Hypothalamus (tissue), 51 donors: ENCODE results near the gene LIPJ.

Experiments
- DNase-seq, 51 donors: peaks; one replicate each; lab custom pipeline; 2025; lab: John Stamatoyannopoulos, UW

LIPJ gene, protein sequence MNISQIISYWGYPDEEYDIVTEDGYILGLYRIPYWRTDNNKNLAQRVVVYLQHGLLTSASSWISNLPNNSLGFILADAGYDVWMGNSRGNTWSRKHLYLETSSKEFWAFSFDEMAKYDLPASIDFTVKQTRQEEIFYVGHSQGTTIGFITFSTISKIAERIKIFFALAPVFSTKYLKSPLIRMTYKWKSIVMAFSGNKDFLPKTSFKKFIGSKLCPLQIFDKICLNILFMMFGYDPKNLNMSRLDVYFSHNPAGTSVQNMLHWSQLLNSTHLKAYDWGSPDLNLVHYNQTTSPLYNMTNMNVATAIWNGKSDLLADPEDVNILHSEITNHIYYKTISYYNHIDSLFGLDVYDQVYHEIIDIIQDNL

DNA sequence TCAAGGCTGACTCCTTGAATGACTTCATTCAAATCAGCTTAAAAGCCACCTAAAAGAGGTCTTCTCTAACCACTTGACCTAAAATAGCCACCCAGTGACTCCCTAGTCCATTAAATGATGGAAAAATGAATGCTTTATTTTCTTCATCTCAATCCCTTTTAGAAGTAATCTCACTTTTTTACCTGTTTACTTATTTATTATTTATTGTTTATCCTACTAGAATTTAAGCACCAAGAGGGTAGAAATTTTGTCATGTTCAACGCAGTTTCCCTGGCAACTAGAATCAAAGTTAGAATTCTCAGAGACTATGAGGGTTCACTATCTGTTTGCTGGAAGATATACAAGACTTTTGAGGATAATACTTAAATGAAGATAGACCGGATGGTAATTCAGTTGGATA is at the start of gene LIPJ:
Gene LIPJ, plus strand, starts transcription at position 301 of the 400 bp plus-strand sequence. CDS start 3,926 bp downstream, outside the sequence.
- no peak for DNase-seq

GRCh38 chr10:88537322-88537721 is 49.2 kb upstream of the LIPJ start:
- no peak for DNase-seq

- no peak for DNase-seq
These were observed 48.5 kb upstream of the LIPJ start for GRCh38 chr10:88538048-88538447.

DNA sequence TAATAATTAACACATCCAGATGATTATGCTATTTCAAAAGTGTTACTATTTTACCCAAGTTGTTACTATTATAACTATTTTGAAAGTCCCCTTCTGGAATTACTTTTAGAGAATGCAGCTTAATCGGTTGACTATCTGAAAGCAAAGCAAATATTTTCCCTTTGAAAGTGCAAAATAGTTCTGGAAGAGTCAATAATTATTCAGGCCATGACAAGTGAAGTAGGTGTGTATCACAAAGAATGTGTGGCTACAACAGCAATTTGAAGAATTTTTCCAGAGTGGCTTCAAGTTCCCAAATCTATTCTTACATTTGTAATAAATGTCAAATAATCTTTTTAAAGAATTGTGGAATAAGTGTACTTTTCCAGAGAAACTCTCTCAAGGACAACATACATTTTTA is 46.2 kb upstream of the LIPJ start:
- DNase-seq: no peak

DNA sequence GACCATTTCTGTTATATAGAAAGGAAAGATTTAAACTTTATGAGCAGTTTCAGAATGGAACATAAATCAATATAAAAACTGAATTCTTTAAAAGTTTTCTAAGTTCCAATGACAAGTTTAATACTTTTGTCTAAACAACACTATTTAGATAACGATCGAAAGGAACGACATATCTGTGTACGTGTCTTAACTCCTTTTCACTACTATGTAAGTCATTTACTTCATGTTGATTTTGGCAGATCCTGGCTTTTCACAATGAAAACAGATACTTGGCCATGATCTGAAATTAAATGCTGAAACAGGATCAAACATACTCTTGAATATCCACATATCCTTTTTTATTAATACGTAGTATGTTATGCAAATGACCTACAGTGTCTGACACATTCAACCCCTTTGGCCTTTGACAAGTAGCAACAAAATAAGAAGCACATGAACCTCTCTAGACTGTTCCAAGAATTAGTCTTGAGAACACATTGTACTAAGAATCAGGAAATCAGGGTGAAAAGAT is 45.4 kb upstream of the LIPJ start:
- DNase-seq: no peak

GRCh38 chr10:88542522-88542921 is 44.0 kb upstream of the LIPJ start:
- no peak for DNase-seq

- no peak for DNase-seq
These were observed 42.3 kb upstream of the LIPJ start for GRCh38 chr10:88544140-88544870.

- DNase-seq: no peak
These were observed 41.2 kb upstream of the LIPJ start for GRCh38 chr10:88545359-88545758.

DNA sequence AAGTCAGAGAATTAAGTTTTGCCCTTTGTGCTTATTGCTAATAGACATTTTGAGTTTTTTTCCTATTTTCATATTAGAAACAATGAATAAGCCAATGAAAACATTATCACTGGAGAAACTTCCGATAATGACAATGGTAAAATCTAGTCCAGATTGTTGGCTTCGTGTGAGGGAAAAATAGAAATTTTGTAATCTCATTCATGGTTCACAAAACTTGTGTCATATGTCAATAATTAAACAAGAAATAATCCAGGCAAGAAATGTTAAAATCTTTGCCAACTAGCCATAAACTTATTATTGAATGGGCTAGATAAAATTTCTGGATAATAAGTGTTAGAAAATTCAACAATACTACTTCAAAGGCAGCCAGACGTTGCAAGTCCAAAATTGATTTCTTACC is 40.1 kb upstream of the LIPJ start:
- no peak for DNase-seq

GRCh38 chr10:88551246-88551645 is 35.3 kb upstream of the LIPJ start:
- no peak for DNase-seq

DNA sequence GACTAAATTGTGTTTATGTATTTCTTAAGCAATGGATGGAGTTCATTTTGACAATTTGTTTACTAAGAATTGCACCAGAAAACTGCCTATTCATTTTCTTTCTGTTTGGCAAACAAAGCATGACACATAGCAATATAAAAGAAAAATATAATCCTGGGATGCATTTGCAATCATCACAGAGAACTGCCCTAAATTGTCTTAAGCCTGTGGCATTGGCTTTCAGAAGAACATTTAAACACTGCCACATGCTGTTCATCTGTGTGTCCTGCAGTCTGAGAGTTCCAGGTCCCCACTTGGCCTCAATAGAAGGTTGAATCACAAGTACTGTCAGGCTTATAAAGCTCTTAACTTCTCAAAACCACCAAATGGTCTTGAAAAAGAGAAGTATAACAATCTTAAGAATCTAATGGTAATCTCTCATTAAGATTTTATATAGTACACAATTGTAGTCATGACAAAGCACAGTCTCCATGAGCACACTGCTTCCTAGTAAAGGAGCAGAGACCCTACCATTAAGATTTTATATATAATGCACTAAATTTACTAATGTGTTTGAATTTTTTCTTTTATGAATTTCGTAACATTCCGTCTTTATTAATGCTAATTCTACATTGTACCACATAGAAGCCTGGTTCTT is 33.3 kb upstream of the LIPJ start:
- DNase-seq: peak in 26 of 51 donors; percentile 0 to 50 (median 12)

DNA sequence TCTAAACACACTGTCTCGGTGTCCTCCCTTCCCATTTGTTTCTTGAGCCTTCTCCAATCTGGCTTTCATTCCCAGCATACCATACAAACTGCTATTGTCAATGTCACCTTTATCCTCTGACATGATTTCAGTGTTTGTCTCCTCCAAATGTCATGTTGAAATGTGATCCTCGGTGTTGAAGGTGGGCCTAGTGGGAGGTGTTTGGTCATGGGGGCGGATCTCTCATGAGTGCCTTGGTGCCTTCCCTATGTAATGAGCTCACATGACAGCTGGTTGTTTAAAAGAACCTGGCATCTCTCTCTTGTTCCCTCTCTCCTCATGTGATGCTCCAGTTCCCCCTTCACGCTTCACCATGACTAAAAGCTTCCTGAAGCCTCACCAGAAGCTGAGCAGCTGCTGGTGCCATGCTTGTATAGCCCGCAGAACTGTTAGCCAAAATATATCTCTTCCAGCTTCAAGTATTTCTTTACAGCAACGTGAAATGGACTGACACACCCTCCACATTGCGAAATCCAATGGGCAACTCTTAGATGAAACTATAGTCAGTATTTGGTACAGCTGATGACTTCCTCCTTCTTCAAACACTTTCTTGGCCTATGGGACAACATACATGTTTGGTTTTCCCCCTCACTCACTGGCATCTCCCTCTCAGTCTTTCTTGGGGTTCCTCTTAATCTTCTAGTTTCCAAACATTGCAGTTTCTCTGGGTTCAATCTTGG is 31.2 kb upstream of the LIPJ start:
- DNase-seq: no peak

DNA sequence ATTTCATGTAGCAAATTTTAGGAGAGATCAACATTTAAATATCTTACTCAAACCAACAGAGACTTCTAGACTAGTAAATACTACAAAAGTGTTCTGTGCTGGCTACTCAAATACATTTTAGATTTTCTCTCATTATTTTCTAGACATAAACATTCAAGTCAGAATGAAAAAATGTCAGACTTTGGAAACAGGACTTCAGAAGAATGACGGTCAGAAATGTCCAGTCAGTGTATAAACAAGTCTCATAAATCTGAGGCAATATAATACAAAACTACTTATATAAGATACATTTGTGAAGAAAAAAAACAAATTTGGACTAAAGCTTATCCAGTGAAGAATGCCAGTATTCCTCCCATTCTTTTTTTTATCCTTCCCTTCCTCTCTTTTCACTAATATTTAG is 29.3 kb upstream of the LIPJ start:
- DNase-seq: no peak

DNA sequence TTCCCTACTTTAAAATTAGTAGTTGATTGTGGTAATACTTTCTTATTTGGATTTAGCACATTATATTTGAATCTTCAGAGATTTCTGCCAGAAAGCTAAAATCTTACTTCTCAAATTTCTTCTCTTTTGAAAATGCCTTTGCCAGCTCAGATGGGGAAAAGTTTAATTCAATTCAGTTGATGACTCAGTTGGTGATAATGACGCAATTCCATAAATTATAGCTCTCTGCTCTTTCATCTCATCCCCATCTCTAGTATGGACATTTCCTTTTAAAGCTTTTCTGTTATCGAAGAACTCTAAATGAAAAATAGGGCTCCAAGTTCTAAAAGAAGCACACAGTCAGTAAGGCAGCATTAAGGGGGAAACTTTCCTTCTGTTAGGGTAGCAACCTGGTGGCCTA is 28.9 kb upstream of the LIPJ start:
- DNase-seq: no peak

GRCh38 chr10:88562152-88562551 is 24.4 kb upstream of the LIPJ start:
- DNase-seq: no peak

GRCh38 chr10:88565072-88565471 is 21.5 kb upstream of the LIPJ start:
- no peak for DNase-seq

GRCh38 chr10:88582411-88582805 is 4.2 kb upstream of the LIPJ start:
- no peak for DNase-seq

DNA sequence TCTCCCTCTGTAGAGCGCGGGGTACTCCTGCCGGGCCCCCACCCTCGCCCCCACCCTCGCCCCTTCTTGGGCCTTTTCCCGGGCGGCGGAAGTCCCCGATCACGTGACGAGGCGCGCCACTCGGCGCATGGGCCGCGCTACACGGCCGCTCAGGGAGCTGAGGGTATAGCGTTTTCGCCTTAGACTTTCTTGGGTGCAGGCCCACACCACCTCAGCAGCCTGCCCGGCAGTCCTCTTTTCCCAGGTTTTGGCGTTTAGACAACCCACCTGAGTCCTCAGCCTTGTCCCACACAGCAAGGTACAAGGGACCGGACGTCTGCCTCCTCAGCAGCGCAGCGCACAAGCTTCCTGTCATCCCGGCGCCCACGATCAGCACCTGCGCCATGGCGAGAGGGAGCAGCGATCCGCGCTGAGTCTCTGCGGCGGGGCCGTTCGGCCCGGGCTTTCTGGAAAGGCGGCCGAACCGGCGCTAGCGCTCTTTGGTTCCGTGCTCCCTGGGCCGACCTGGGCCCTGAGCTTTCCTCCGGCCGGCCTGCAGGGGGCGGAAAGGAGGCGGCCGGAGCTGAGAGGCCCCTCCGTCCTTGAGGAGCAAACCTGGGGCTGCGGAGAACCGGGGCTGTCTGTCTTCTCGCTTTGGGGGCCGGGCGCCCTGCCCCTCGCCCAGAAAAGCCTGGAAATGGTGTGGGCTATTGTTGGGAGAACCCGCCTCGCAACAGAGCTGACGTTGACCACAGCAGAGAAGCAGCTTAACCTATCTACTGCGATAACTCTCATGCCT is 3.6 kb upstream of the LIPJ start, which contains the start of gene RNLS:
Gene RNLS, minus strand, starts transcription at position 513 of the 778 bp plus-strand sequence.
- DNase-seq: peak in 50 of 51 donors; percentile 42 to 95 (median 76)

- no peak for DNase-seq
These were observed 3.0 kb upstream of the LIPJ start for GRCh38 chr10:88583584-88583957.

DNA sequence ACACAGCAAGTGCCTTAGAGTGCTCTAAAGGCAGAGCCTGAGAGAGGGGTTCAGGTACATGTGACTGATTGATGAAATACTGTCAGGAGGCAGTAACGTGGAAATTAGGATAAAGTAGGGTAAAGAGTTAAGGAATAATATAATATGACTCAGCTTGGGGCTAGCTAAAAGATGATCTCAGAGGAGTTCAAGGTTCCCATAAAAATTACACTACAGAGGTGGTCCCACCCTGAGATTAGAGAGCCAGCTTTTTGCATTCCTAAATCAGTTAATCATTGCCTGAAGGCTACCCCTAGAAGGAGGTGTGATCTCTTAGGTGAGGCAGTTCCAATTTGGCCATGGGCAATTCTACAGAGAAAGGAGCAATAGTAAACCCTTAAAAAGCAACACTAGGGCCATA is 5.8 kb downstream of the LIPJ start:
- DNase-seq: no peak
